GM19043 (cell line): ENCODE measurements around the gene TMED7.

Experiments
- ATAC-seq: cut with Tn5 transposase; IDR thresholded peaks from one replicate; pipeline ENCODE4 v1.9.1; 2021; ENCODE audit warnings: low read depth; ENCODE audit not compliant: unreplicated experiment

Gene TMED7

DNA sequence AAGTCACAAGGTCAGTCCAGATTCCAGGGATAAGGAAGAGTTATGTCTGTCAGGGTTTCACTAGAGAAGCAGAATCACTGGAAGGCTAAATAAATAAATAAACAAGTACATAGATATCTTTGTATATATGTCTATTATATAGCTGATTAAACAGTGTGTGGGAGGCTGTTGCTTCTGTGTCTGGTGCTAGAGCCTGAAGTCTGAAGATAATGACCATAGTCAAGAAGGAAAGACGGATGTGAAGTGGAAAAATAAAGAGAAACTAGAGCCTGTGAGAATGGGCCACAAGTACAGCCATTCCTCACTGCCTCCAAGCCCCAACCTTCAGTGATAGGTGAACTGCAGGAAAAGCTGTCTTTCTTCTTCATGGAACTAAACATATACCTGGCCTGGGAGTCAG lies 4.1 kb upstream of the TMED7 start:
- no peak for ATAC-seq

DNA sequence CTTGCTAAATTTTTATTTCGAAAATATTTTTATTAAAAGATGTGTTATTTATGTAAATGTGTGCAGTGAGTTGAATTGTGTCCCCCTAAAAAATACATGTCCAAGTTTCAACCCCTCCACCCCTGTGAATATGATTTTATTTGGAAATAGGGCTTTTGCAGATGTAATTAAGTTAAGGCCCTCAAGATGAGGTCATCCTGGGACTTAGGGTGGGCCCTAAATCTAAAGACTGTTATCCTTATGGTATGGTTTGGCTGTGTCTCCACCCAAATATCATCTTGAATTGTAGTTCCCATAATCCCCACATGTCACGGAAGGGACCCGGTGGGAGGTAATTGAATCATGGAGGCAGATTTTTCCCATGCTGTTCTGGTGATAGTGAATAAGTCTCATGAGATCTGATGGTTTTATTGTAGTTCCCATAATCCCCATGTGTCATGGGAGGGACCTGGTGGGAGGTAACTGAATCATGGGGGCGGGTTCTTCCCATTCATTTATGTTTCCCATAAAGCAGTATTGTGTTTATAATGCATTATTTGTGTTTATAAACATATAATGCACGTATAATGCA lies 1.5 kb upstream of the TMED7 start:
- ATAC-seq, result no peak

GRCh38 chr5:115626445-115626823 lies 598 bp upstream of the TMED7 start:
- ATAC-seq, result peak; percentile 24

DNA sequence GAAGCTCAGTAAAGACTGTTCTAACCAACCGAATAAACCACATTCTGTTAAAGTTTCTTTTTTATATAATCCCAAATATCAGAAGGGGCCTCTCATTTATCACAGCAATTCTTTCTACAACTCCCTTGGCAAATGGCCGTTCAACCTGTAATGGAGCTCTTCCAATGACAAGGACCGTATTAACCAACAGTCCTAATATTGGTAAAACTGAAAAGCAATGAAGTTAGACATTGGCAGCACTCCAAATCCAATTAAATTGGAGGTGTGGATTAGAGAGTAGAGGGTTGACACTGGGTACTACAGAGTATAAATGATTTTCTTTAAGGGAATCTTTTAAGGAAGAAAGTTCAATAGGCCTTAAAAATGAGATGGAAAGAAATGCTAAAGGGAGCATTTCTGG lies 842 bp downstream of the TMED7 start:
- no peak for ATAC-seq

- no peak for ATAC-seq
Measured at GRCh38 chr5:115623658-115624057, 2.2 kb downstream of the TMED7 start.

DNA sequence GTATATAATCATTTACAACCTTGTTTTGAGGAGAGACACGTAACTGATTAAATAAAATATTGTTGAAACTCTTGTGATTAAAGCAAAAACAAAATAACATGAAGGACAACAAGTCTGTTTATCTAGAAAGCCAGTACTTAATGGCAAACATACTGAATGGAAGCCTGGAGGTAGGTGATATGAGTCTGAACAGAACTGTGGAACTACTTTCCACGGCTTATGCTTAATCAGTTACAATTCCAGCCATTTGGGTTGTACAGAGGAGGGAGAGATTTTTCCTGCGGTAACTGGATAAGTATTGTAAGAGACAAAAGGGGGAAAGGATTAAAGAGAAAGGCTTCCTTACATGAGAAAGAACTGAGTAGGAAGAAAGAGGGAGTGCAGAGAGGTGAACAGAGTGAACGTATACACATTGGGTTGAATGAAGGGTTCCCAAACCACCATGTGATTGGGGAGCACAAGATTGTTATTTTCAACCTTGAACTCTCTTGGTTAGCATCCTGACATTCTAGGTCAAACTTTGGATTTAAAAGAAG lies 4.4 kb downstream of the TMED7 start:
- ATAC-seq, result no peak

DNA sequence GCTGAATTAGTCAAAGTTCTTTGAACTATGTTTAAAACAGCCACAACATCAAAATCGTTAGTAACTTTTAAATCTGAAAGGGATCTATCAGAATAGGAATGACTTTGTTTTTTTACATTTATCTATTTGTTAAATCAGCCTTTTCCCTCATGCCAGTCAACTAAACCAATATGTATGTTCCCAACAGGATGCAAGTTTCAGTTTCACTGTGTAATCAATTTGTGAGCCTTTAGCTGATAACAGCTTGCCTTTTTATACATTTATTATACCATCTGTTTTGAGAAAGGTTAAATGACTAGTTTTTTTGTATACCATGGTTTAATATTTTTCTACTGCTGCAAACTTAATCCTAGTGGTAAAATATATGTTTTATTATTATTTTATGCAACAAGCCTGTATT lies 8.9 kb downstream of the TMED7 start:
- ATAC-seq, result no peak

DNA sequence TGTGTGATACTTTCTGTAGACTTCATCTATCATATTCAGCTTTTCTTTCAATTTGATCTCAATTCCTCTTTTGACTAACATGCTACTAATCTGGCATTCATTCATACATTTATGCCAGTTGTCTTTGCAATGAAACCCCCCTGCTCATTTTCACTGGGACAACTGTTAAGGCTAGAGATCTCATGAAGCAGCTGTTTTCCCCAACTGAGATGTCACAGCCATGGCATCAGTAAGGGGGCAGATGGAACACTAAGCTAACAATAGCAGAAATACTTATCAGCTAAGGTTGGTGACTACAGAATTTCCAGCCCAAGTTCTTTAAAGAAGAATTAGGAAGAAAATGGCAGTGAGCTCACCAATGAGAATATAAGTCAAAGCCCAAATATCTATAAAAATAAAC lies 9.4 kb downstream of the TMED7 start:
- no peak for ATAC-seq

DNA sequence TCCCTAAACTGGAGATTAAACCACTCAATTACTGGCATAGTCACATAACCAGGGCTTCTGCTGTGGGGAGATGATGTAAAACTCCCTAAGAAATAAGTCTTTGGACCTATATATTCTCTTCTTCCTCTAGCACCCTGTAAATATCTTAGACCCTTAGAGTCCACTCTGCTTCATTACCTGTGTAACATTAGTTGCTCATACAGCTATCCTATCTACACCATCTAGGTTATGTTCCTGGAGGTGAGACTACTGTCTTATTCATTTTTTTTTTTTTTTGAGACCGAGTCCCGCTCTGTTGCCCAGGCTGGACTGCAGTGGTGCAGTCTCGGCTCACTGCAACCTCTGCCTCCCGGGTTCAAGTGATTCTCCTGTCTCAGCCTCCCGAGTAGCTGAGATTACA lies 14.0 kb downstream of the TMED7 start:
- no peak for ATAC-seq

GRCh38 chr5:115607935-115608334 lies 17.9 kb downstream of the TMED7 start:
- ATAC-seq, result no peak

DNA sequence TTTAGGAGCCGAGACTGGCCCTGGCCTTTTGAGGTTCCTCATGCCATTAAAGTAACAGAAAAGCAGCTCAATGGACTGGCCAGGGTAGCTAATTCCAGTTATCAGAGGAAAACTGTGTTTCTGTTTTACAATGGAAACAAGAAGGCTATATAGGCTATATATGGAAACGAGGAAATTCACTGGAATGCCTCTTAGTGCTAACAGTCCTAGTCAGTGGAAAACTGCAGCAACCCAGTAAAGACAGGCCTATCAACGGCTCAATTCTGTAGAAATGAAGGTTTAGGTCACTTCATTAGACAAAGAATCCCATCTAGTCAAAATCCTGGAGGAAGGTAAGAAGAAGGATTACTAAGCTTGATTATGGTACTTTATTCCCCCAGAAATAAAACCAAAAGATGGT lies 20.4 kb downstream of the TMED7 start:
- ATAC-seq, result no peak

DNA sequence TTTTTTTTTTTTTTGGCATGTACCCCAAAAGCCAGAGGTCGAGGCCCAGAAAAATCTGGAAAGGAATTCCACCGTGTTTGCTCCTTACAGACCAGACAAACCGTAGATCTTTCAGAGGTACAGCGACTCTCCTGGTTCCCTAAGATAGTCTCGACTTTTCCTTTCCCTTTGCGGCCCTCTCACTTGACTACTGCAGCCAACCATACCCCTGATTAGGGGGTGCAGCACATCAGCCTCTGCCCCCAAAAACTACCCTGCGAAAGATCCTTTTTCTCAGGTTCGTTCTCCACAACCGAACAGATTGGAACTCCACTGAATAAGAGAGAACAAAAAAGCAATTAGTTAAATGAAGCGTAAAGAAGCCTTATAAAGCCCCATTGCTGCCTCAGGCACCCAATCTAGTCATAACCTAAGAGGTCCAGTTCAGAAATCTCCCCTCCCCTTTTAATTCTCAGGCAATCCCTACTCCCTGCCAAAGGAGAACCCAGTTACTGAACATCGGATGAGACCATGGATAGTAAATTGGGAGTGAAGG lies 23.2 kb downstream of the TMED7 start:
- ATAC-seq, result peak; percentile 3

GRCh38 chr5:115601701-115602590 lies 23.9 kb downstream of the TMED7 start, which contains the start of gene TICAM2:
TICAM2 (minus strand) TSS chr5:115602479; CDS start chr5:115581256, 21,223 bp downstream.
- peak; percentile 53 for ATAC-seq

GRCh38 chr5:115600766-115601165 lies 25.1 kb downstream of the TMED7 start:
- no peak for ATAC-seq

DNA sequence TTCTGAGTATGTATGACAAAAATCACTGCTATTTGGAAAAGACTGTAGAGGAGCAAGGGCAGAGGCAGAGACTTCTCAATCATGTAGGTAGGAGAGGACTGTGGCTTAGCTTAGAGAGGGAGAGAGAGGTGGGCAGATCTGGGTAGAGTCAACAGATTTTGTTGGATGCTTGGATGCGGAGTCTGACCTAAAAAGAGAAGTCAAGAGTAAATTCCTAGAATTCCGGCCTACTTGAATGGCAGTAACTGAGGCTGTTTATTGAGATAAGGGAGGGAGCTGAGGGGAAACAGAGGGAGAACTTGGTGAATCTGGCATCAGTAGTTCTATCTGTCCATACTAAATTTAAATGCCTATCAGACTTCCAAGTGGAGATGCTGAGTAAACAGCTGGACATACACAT lies 25.9 kb downstream of the TMED7 start:
- peak; percentile 3 for ATAC-seq

DNA sequence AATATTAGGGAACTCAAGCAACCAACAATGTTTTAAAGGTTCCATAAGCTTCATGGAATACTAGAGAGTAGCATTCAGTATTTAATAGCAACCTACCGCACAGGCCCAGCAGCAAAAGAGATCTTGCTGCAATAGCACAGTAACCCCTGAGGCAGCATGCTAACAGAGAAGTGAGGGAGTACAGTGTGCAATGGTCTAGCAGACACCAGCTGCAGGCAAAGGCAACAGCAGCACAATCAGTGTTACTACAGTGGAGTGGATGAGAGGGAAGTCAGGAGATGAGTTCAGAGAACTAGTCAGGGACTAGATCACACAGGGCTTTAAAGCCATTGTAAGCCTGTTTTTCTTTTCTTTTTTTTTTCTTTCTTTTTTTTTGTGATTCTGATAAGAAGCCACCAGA lies 26.3 kb downstream of the TMED7 start:
- ATAC-seq, result peak; percentile 53

DNA sequence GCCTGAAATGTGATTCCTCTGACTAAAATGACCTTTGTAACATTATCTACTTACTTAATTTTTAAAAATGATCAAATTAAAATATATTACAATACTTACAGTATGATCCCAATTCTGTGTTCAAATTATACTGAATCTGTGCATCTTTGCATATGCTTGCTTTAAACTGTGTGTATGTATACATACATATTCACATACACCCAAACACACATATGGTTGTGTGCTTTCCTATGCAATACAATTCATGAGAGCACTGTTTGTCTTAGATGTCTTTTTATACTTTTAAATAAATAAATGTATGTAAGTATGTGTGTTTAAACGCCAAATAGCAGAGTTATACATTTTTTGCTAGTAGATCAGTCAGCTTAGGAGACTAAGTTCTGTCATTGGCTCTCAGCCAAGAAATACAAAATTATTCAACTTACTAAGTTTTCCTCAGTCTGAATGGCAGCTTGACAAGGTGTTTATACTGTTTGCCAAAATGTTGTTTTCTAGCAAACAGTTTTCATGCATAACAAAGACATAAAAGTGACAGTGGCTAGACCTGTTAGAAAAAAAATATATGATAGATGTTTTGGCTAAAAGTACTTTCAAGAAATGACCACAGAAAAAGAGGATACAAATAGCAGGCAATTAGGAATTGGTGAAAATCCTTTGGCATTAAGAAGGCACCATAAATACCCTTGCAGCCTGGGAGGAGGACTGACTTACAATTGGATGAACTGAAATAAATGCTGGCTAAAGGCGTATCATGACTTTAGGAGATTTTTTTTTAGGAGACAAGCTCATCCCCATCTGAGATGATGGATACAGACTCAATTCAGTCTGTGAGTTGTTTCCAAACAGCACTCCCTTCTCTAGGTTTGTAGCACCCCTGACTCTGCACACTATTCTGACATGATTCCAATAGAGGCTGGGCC lies 31.4 kb downstream of the TMED7 start:
- no peak for ATAC-seq

DNA sequence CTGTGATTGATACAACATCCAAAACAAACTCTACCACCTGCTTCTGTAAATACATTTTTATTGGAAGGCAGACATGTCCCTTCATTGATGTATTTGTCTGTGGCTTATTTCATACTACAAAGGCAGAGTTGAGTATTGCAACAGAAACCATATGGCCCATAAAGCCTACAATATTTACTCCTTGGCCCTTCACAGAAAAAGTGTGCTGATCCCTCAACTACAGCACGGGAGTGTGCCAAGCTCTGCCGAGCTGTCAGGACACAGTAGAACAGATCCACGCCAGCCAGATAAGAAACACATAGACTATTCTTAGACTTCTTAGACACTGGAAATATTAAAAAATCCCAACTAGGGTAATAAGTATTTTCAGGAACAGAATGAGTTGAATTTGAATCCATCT lies 36.8 kb downstream of the TMED7 start:
- ATAC-seq, result no peak

DNA sequence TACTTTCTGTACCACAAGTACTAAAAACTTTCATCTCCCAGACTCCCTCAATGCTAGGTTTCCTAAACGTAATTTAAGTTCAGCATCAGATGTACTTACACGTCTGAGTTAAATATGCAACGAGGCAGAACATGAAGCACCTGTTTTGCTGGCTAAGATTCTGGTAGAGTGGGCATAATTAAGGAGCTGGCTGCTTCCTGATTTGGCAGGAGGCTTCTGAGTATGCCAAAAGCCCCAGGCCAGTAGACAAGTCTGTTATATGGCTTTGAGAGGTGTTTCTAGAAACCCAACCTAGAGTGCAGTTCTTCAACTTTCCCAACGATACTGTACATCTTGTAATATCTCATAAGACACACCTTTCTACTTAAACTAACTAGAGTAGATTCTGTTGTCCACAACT lies 37.2 kb downstream of the TMED7 start:
- no peak for ATAC-seq

DNA sequence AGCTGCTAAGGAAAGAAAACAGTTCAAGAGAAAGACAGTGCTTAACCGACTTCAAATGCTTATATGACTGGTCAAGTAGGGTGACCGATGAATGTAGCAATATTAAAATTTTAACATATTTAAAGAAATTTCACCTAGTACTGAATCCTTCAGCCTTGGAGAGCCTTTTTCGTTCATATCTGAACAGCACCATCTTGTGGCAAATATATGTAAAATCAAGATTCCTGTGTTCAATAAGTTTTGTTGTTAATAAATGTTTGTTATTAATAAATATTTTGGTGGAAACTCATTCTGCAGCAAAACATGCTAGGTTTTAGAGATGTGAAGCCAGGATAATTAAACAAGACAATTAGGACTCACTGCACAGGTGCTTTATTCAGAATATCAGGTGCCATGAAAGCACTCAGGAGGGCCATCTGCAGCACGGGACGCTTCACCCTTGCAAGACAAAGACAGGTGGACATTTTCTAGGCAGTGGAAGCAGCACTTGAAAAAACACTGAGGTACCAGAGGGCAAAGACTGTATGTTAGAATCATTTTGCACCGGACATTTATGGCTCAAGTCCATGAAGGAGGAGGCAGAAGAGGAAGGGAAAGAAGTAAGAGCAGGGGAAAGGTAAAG lies 39.2 kb downstream of the TMED7 start:
- ATAC-seq, result no peak
